Gastroesophageal sphincter (tissue), 4 donors: ENCODE results near the gene NCR3LG1. TPM values are rescaled to one million over a fixed set of nuclear protein-coding genes. Genes with fewer than 3 reads are reported as not detected.

Experiments
- ATAC-seq: fragments of 150-250 bp; one replicate; pipeline ENCODE4 v1.9.1; 2016; ENCODE audit warnings: mild to moderate bottlenecking, moderate library complexity
- H3K27ac ChIP-seq, 4 donors: fragments of 200-600 bp; sonication (generic) in 3 of 4; 1 replicate in 3 of 4; 2 replicates in 1 of 4; pipeline ENCODE4 v1.5.1; 2016 to 2019
- H3K27me3 ChIP-seq: fragments of 200-600 bp; sonication (generic); one replicate; pipeline ENCODE4 v1.5.1; 2019
- H3K36me3 ChIP-seq, 2 donors: fragments of 200-600 bp; sonication (generic); one replicate each; pipeline ENCODE4 v1.5.1; 2019; ENCODE audit warnings: control low read depth in 1 of 2
- H3K4me1 ChIP-seq, 3 donors: fragments of 200-600 bp; sonication (generic); 1 replicate in 2 of 3; 2 replicates in 1 of 3; pipeline ENCODE4 v1.5.1; 2016 to 2019; ENCODE audit warnings: control low read depth in 2 of 3
- H3K4me3 ChIP-seq, 2 donors: fragments of 200-600 bp; sonication (generic); one replicate each; pipeline ENCODE4 v1.5.1; 2019; ENCODE audit warnings: mild to moderate bottlenecking in 1 of 2, moderate library complexity in 1 of 2
- H3K9me3 ChIP-seq, 3 donors: fragments of 200-600 bp; sonication (generic); one replicate each; pipeline ENCODE4 v1.5.1; 2017 to 2019; ENCODE audit warnings: control low read depth in 2 of 3
- CTCF ChIP-seq, 4 experiments: fragments of 200-600 bp in 2 of 4; fragments of 450-650 bp in 2 of 4; sonication (generic) in 1 of 4; IDR thresholded peaks; one replicate each; pipeline ENCODE4 v1.5.1; 2017 to 2019; ENCODE audit warnings: antibody characterized with exemption in 4 of 4, mild to moderate bottlenecking in 2 of 4, moderate library complexity in 2 of 4
- EP300 ChIP-seq: sonication (generic); formaldehyde crosslinking; IDR thresholded peaks from one replicate; pipeline ENCODE4 v1.6.1; 2017; ENCODE audit warnings: antibody characterized with exemption, mild to moderate bottlenecking
- POLR2A ChIP-seq, 2 donors: fragments of 450-650 bp; IDR thresholded peaks; one replicate each; pipeline ENCODE4 v1.6.1; 2017; ENCODE audit warnings: antibody characterized with exemption in 2 of 2, mild to moderate bottlenecking in 2 of 2, moderate library complexity in 1 of 2
- POLR2AphosphoS5 ChIP-seq: sonication (generic); formaldehyde crosslinking; IDR thresholded peaks from one replicate; pipeline ENCODE4 v1.6.1; 2017; ENCODE audit warnings: antibody characterized with exemption
- WGBS, 2 donors: methylation state at CpG; one replicate each; pipeline ENCODE4 v1.1.5; 2018; ENCODE audit warnings: low coverage in 1 of 2; 5-methylcytosine and 5-hydroxymethylcytosine counted together
- total RNA-seq, 4 donors: library from RNA; depleted of rRNA; stranded (reverse); fragments of >200 nt; gene quantifications; one replicate each; pipeline ENCODE4 v1.1.0, GENCODE V29; 2016

The NCR3LG1 gene, protein sequence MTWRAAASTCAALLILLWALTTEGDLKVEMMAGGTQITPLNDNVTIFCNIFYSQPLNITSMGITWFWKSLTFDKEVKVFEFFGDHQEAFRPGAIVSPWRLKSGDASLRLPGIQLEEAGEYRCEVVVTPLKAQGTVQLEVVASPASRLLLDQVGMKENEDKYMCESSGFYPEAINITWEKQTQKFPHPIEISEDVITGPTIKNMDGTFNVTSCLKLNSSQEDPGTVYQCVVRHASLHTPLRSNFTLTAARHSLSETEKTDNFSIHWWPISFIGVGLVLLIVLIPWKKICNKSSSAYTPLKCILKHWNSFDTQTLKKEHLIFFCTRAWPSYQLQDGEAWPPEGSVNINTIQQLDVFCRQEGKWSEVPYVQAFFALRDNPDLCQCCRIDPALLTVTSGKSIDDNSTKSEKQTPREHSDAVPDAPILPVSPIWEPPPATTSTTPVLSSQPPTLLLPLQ
- 1 to 10 TPM; 2.7 to 4.7 (median 3.9) TPM for total RNA-seq

DNA sequence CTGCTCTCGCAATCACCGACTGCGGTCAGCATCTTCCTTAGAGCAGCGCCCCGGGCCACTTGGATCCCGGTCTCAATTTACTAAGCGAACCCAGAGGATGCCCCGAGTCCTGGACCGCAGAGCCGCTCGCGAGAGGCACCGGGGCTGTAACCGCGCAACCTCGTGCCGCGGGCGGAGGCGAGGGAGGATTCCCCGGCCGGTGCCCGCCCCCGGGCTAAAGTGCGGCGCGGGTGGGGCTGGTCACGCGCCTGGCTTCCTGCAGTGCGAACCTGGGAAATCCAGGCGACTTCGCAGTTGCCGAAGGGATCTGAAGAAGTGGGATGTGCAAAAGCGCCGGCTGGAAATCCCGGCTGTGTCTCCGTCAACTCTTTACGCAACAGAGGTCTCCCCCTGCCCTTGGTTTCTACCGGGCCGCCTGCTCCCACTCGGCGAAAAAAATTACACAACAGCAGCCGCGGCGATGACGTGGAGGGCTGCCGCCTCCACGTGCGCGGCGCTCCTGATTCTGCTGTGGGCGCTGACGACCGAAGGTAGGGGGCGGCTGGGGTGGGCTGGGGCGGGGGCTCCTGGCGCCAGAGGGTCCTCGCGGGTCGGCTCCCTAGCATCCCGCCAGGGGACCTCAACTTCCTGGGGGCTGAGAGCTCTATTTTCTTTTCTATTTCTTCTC lies at the start of gene NCR3LG1:
TSS of gene NCR3LG1 (plus strand) at position 291 of the 667 bp plus-strand sequence. CDS start at position 461, 170 bp downstream.
- Histone ChIP-seq H3K27ac (peak within 1 kb of the TSS; percentile 9 to 91 (median 90)), H3K36me3 (no peaks in the 10 kb centered on the region), H3K4me1 (peaks cover 0 to 30% (median 4%) of the 10 kb centered on the region in 3 donors), H3K27me3 (no peaks in the 10 kb centered on the region), H3K4me3 (peak within 1 kb of the TSS; percentile 63 to 75), H3K9me3 (no peaks in the 10 kb centered on the region)
- peak; percentile 84 for ATAC-seq
- WGBS, 2 donors = 0 to 6% methylated on average over 7 to 11 of the region's 61 CpGs
- TF ChIP-seq CTCF (IDR thresholded peaks at IDR 0.05) (no peak), POLR2A (IDR thresholded peaks at IDR 0.05) (peak in 1 of 2 donors; percentile 23), EP300 (no peak), POLR2AphosphoS5 (peak; percentile 65)

DNA sequence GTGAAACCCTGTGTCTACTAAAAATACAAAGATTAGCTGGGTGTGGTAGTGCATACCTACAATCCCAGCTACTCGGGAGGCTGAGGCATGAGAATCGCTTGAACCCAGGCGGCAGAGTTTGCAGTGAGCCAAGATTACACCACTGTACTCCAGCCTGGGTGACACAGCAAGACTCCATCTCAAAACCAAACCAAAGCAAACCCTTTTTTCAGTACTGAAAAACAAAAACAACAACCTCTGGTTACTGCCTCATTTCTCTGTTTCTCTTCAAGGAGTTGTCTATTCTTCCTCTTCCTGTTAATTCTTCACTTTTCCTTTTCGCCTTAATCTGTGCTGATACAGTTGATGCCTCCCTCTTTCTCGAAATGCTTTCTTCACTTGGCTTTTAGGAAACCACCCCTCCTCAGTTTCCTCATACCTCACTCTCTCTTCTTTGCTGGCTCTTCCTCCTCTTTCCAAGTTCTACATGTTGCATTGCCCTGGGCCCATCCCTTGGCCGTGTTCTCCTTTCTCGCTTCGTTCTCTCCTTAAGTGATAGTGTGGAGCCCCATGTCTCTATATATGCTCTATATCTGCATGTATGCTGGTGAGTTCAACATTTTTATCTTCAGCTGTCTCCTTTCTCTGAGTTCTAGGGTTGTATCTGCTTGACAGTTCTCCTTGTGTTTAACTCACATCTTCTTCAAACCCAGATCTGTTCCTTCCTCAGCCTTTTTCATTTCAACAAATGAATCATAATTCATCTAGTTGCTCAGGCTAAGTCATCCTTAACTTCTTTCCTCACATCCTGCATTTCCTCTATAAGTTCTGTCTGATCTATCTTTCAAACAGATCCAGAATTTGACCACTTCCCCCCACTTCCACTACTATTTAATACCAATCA lies 38.0 kb upstream of the NCR3LG1 start:
- H3K36me3 ChIP-seq = peaks cover 0 to 92% of the 10 kb centered on the region in 2 donors

DNA sequence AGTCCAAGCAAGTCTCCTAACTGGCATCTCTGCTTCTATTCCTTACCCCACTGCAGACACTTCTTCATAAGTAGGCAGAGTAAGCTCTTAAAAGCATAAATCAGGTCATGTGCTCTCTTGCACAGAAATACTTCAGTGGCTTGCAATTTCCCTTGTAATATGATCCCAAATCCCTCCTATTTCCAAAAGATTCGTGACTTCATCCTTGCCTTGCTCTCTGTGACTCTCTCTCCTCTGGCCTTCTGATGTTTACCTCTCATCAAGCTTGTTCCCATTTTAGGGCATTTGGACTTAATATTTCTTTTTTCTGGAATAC lies 37.4 kb upstream of the NCR3LG1 start:
- Histone ChIP-seq H3K27me3 (no peaks in the 10 kb centered on the region), H3K4me3 (no peak overlapping the region), H3K27ac (no peak overlapping the region), H3K36me3 (peaks cover 0 to 95% of the 10 kb centered on the region in 2 donors), H3K9me3 (no peaks in the 10 kb centered on the region), H3K4me1 (no peaks in the 10 kb centered on the region)
- no peak for ATAC-seq
- 0 to 12% methylated on average over 1 of the region's 1 CpG for WGBS, 2 donors
- TF ChIP-seq POLR2AphosphoS5 (no peak), POLR2A (IDR thresholded peaks at IDR 0.05) (no peak), EP300 (no peak), CTCF (IDR thresholded peaks at IDR 0.05) (no peak)

More for the DNA sequence above, 38.0 kb upstream of the NCR3LG1 start:
- WGBS, 2 donors = 87 to 98% methylated on average over 5 to 8 of the region's 8 CpGs
- Histone ChIP-seq H3K9me3 (no peaks in the 10 kb centered on the region), H3K27ac (no peak overlapping the region), H3K4me3 (no peak overlapping the region), H3K4me1 (no peaks in the 10 kb centered on the region), H3K27me3 (no peaks in the 10 kb centered on the region)
- TF ChIP-seq POLR2A (IDR thresholded peaks at IDR 0.05) = no peak
- TF ChIP-seq POLR2AphosphoS5 = no peak
- no peak for TF ChIP-seq EP300
- TF ChIP-seq CTCF (IDR thresholded peaks at IDR 0.05) = no peak
- no peak for ATAC-seq

DNA sequence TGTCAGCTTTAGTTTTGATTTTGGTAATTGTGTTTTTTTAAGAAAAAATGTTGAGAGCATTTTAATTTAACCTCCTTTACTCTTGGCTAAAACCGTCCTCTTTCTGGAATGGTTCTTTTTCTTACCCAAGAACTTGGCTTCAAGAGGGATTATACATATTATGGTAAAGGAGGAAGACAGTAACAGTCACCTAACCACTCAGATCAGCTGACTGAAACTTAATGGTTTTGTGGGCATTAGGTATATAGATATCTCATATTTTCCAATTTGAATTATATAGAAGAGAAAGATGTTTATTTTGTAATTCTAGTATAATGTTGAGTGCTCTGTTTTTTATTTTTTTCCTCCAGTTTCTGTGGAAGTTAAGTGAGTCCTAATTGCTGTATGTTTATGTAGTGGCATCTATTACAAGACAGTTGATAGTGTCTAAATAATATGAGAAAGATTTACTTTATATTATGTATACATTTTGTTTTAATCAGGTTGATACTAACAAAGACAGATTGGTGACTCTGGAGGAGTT lies 36.6 kb upstream of the NCR3LG1 start:
- WGBS, 2 donors = 100% methylated on average over 1 of the region's 1 CpG
- H3K27me3 ChIP-seq = no peaks in the 10 kb centered on the region
- TF ChIP-seq CTCF (IDR thresholded peaks at IDR 0.05) (no peak), EP300 (no peak)
- no peaks in the 10 kb centered on the region for H3K9me3 ChIP-seq
- ATAC-seq = no peak
- no peak overlapping the region for H3K4me3 ChIP-seq
- H3K36me3 ChIP-seq = peaks cover 0 to 93% of the 10 kb centered on the region in 2 donors
- no peak overlapping the region for H3K27ac ChIP-seq
- no peaks in the 10 kb centered on the region for H3K4me1 ChIP-seq
